ENCODE data around the gene SNHG17.
A peak's percentile ranks its signal among the peaks of the same experiment; 100 is the strongest.
"Not testable (repeated sequence)": the region's sequence is repeated elsewhere in the genome, so short reads cannot be mapped to it uniquely, and the experiment has no call there.

The SNHG17 gene

DNA sequence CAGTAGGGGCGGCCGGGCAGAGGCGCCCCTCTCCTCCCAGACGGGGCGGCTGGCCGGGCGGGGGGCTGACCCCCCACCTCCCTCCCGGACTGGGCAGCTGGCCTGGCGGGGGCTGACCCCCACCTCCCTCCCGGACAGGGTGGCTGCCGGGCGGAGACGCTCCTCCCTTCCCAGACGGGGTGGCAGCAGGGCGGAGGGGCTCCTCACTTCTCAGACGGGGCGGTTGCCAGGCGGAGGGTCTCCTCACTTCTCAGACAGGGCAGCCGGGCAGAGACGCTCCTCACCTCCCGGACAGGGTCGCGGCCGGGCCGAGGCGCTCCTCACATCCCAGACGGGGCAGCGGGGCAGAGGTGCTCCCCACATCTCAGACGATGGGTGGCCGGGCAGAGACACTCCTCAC, 26.4 kb upstream of the SNHG17 start:
- H3K4me1 ChIP-seq (ENCODE audit: control insufficient read depth in 5 of 5, insufficient read depth in 5 of 5, low read length in 5 of 5); H3K9me3 ChIP-seq (ENCODE audit: control insufficient read depth in 5 of 5, low read length in 5 of 5); H3K27me3 ChIP-seq (ENCODE audit: control insufficient read depth in 5 of 5, insufficient read depth in 4 of 5, low read length in 5 of 5); H3K36me3 ChIP-seq (ENCODE audit: control insufficient read depth in 5 of 5, insufficient read depth in 5 of 5, low read length in 5 of 5); H3K9ac ChIP-seq (ENCODE audit: low read length in 5 of 5); H3K27ac ChIP-seq (ENCODE audit: low read depth, low read length); H3K4me3 ChIP-seq (ENCODE audit: low read depth in 1 of 5, low read length in 5 of 5): not testable (repeated sequence)

DNA sequence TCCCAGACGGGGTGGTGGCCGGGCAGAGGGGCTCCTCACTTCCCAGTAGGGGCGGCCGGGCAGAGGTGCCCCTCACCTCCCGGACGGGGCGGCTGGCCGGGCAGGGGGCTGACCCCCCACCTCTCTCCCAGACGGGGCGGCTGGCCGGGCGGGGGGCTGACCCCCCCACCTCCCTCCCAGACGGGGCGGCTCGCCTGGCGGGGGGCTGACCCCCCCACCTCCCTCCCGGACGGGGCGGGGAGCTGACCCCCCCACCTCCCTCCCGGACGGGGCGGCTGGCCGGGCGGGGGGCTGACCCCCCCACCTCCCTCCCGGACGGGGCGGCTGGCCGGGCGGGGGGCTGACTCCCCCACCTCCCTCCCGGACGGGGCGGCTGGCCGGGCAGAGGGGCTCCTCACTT, 26.0 kb upstream of the SNHG17 start:
- not testable (repeated sequence) for H3K27ac ChIP-seq (ENCODE audit: low read depth, low read length); H3K36me3 ChIP-seq (ENCODE audit: control insufficient read depth in 5 of 5, insufficient read depth in 5 of 5, low read length in 5 of 5)

DNA sequence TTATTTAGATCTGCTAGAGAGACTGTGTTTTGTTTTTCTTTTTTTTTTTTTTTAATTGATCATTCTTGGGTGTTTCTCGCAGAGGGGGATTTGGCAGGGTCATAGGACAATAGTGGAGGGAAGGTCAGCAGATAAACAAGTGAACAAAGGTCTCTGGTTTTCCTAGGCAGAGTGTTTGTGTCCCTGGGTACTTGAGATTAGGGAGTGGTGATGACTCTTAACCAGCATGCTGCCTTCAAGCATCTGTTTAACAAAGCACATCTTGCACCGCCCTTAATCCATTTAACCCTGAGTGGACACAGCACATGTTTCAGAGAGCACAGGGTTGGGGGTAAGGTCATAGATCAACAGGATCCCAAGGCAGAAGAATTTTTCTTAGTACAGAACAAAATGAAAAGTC, 25.5 kb upstream of the SNHG17 start:
- H3K36me3 ChIP-seq (ENCODE audit: control insufficient read depth in 5 of 5, insufficient read depth in 5 of 5, low read length in 5 of 5); H3K9ac ChIP-seq (ENCODE audit: low read length in 5 of 5); H3K4me3 ChIP-seq (ENCODE audit: low read depth in 1 of 5, low read length in 5 of 5); H3K4me1 ChIP-seq (ENCODE audit: control insufficient read depth in 5 of 5, insufficient read depth in 5 of 5, low read length in 5 of 5); H3K27ac ChIP-seq (ENCODE audit: low read depth, low read length); H3K9me3 ChIP-seq (ENCODE audit: control insufficient read depth in 5 of 5, low read length in 5 of 5); H3K27me3 ChIP-seq (ENCODE audit: control insufficient read depth in 5 of 5, insufficient read depth in 4 of 5, low read length in 5 of 5): not testable (repeated sequence)

More for the DNA sequence above, 26.0 kb upstream of the SNHG17 start:
- not testable (repeated sequence) for H3K4me3 ChIP-seq (ENCODE audit: low read depth in 1 of 5, low read length in 5 of 5); H3K4me1 ChIP-seq (ENCODE audit: control insufficient read depth in 5 of 5, insufficient read depth in 5 of 5, low read length in 5 of 5); H3K9ac ChIP-seq (ENCODE audit: low read length in 5 of 5); H3K9me3 ChIP-seq (ENCODE audit: control insufficient read depth in 5 of 5, low read length in 5 of 5); H3K27me3 ChIP-seq (ENCODE audit: control insufficient read depth in 5 of 5, insufficient read depth in 4 of 5, low read length in 5 of 5)

DNA sequence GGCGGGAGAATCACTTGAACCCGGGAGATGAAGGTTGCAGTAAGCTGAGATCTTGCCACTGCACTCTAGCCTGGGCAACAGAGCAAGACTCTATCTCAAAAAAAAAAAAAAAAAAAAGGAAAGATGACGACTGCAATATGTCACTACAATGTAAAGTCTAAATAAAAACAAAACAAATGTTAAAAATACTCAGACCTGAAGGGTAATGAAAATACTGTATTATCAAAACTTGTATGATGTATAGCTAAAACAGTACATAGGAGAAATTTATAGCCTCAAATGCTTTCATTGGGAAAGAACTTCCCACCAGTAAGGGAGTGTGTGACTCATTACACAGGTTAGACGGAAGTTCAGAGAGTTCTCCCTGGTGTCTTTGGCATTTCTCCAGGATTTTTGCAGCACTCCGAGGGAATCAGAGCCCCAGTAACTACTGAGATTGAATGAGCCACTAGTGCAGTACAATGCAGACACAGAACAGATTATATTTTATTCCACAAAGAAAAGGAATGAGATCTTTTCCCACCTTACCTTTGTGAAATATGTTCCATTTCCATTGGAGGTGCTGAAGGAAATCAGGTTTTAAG, 25.0 kb upstream of the SNHG17 start:
- H3K4me3 ChIP-seq (ENCODE audit: low read depth in 1 of 5, low read length in 5 of 5): no peak overlapping the region
- H3K27ac ChIP-seq (ENCODE audit: low read depth, low read length): no peak overlapping the region
- H3K4me1 ChIP-seq (ENCODE audit: control insufficient read depth in 5 of 5, insufficient read depth in 5 of 5, low read length in 5 of 5): no peaks in the 10 kb centered on the region
- H3K27me3 ChIP-seq (ENCODE audit: control insufficient read depth in 5 of 5, insufficient read depth in 4 of 5, low read length in 5 of 5): no peaks in the 10 kb centered on the region
- H3K9ac ChIP-seq (ENCODE audit: low read length in 5 of 5): no peak overlapping the region
- H3K36me3 ChIP-seq (ENCODE audit: control insufficient read depth in 5 of 5, insufficient read depth in 5 of 5, low read length in 5 of 5): no peaks in the 10 kb centered on the region
- H3K9me3 ChIP-seq (ENCODE audit: control insufficient read depth in 5 of 5, low read length in 5 of 5): no peaks in the 10 kb centered on the region

DNA sequence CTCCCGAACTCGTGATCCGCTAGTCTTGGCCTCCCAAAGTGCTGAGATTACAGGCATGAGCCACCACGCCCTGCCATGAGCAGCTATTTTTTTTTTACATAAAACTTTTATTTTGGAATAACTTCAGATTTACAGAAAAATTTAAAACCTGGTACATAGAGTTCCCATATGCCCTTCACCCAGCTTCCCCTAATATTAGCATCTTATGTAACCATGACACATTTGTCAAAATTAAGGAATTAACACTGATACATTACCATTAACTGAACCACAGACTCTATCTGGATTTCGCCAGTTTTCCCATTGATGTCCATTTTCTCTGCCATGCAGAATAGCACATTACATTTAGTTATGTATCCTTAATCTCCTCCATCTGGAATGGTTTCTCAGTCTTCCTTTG, 23.2 kb upstream of the SNHG17 start:
- Histone ChIP-seq H3K27me3 (ENCODE audit: control insufficient read depth in 5 of 5, insufficient read depth in 4 of 5, low read length in 5 of 5) (no peaks in the 10 kb centered on the region), H3K27ac (ENCODE audit: low read depth, low read length) (no peak overlapping the region), H3K36me3 (ENCODE audit: control insufficient read depth in 5 of 5, insufficient read depth in 5 of 5, low read length in 5 of 5) (no peaks in the 10 kb centered on the region), H3K4me3 (ENCODE audit: low read depth in 1 of 5, low read length in 5 of 5) (no peak overlapping the region), H3K9ac (ENCODE audit: low read length in 5 of 5) (no peak overlapping the region), H3K4me1 (ENCODE audit: control insufficient read depth in 5 of 5, insufficient read depth in 5 of 5, low read length in 5 of 5) (peaks cover 0 to under 1% (median 0%) of the 10 kb centered on the region in 5 donors), H3K9me3 (ENCODE audit: control insufficient read depth in 5 of 5, low read length in 5 of 5) (no peaks in the 10 kb centered on the region)

DNA sequence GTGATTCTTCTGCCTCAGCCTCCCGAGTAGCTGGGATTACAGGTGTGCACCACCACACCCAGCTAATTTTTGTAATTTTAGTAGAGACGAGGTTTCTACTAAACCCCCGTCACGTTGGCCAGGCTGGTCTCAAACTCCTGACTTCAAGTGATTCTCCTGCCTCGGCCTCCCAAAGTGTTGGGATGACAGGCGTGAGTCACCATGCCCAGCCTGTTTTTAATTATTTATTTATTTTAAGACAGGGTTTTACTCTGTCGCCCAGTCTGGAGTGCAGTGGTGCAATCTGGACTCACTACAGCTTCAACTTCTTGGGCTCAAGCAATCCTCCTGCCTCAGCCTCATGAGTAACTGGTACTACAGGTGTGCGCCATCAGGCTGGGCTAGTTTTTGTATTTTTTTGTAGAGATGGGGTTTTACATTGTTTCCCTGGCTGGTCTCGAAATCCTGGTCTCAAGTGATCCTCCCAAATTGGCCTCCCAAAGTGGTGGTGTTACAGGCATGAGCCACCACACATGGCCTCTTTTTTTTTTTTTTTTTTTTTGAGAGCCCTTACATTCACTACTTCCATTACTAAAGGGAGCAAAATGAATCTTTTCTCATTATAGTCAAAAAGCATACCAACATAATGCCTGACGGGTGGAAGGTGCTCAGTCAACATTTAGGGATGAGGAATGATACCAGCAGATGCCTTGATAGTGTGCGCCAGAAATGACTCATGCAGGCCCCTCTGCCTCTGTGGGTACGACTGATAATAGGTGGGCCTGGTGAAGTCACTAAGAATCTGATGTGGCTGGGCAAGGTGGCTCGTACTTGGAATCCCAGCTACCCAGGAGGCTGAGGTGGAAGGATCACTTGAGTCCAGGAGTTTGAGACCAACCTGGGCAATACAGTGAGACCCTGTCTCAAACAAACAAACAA, 19.7 kb upstream of the SNHG17 start:
- Histone ChIP-seq H3K9me3 (ENCODE audit: control insufficient read depth in 5 of 5, low read length in 5 of 5) (no peaks in the 10 kb centered on the region), H3K27ac (ENCODE audit: low read depth, low read length) (no peak overlapping the region), H3K4me1 (ENCODE audit: control insufficient read depth in 5 of 5, insufficient read depth in 5 of 5, low read length in 5 of 5) (peaks cover 0 to 9% (median 2%) of the 10 kb centered on the region in 5 donors), H3K27me3 (ENCODE audit: control insufficient read depth in 5 of 5, insufficient read depth in 4 of 5, low read length in 5 of 5) (no peaks in the 10 kb centered on the region), H3K4me3 (ENCODE audit: low read depth in 1 of 5, low read length in 5 of 5) (no peak overlapping the region), H3K9ac (ENCODE audit: low read length in 5 of 5) (no peak overlapping the region), H3K36me3 (ENCODE audit: control insufficient read depth in 5 of 5, insufficient read depth in 5 of 5, low read length in 5 of 5) (peaks cover 2 to 16% (median 14%) of the 10 kb centered on the region in 5 donors)

DNA sequence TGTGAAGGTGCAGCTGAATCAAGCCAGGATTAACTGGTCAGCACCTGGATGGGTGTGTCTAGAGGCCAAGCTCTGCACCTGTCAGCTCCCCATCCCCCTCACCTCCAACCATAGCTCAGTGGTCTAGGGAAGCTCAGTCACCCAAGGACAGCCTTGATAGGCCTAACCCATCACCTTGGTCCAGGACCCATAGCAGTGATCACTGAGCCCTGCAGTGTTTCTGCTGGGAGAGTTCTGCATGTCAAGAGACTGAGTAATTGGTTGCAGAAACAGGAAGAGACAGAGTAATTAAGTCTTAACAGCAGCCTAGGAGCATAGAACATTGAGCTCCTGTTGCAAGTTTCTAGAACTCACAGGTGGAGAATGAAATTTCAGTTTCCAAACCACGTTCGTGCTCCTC, 18.8 kb upstream of the SNHG17 start:
- Histone ChIP-seq H3K36me3 (ENCODE audit: control insufficient read depth in 5 of 5, insufficient read depth in 5 of 5, low read length in 5 of 5) (peaks cover 2 to 25% (median 23%) of the 10 kb centered on the region in 5 donors), H3K9me3 (ENCODE audit: control insufficient read depth in 5 of 5, low read length in 5 of 5) (no peaks in the 10 kb centered on the region), H3K4me1 (ENCODE audit: control insufficient read depth in 5 of 5, insufficient read depth in 5 of 5, low read length in 5 of 5) (peaks cover 0 to 9% (median 2%) of the 10 kb centered on the region in 5 donors), H3K27ac (ENCODE audit: low read depth, low read length) (no peak overlapping the region), H3K9ac (ENCODE audit: low read length in 5 of 5) (no peak overlapping the region), H3K27me3 (ENCODE audit: control insufficient read depth in 5 of 5, insufficient read depth in 4 of 5, low read length in 5 of 5) (no peaks in the 10 kb centered on the region), H3K4me3 (ENCODE audit: low read depth in 1 of 5, low read length in 5 of 5) (no peak overlapping the region)

DNA sequence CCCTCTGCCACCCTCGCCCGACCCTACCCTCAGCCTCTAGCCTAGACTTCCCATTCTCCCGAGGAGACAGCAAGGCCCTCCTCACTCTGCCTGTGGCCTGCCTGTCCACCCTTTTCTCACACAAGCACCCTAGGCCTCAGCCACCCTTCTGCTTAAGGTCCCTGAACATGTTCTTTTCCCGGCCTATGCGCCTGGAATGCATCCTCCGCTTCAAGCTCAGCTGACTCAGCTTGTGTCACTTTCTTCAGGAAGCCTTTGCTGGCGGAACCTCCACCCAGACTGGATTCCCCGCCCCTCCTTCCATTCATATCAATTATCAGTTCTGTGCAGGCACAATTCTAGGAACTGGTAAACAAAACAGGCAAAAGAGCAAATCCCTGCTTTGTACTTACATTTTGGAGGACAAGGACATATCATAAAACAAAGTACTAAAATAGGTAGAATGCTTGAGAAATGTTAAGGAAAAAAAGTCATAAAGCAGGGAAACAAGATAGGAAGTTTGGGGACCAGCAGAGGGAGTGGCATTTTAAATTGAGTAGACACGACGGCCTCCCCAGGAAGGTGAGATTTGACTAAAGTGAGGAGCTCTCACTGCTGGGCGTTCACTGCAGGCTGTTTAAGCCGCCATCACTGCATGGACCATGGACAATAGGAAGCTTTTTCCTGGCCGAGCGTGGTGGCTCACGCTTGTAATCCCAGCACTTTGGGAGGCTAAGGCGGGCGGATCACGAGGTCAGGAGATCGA, 17.9 kb upstream of the SNHG17 start:
- Histone ChIP-seq H3K9me3 (ENCODE audit: control insufficient read depth in 5 of 5, low read length in 5 of 5) (no peaks in the 10 kb centered on the region), H3K27me3 (ENCODE audit: control insufficient read depth in 5 of 5, insufficient read depth in 4 of 5, low read length in 5 of 5) (no peaks in the 10 kb centered on the region), H3K4me3 (ENCODE audit: low read depth in 1 of 5, low read length in 5 of 5) (no peak overlapping the region), H3K27ac (ENCODE audit: low read depth, low read length) (peak overlapping the region; percentile 1), H3K9ac (ENCODE audit: low read length in 5 of 5) (no peak overlapping the region), H3K4me1 (ENCODE audit: control insufficient read depth in 5 of 5, insufficient read depth in 5 of 5, low read length in 5 of 5) (peaks cover 2 to 11% (median 5%) of the 10 kb centered on the region in 5 donors), H3K36me3 (ENCODE audit: control insufficient read depth in 5 of 5, insufficient read depth in 5 of 5, low read length in 5 of 5) (peaks cover 2 to 34% (median 30%) of the 10 kb centered on the region in 5 donors)

DNA sequence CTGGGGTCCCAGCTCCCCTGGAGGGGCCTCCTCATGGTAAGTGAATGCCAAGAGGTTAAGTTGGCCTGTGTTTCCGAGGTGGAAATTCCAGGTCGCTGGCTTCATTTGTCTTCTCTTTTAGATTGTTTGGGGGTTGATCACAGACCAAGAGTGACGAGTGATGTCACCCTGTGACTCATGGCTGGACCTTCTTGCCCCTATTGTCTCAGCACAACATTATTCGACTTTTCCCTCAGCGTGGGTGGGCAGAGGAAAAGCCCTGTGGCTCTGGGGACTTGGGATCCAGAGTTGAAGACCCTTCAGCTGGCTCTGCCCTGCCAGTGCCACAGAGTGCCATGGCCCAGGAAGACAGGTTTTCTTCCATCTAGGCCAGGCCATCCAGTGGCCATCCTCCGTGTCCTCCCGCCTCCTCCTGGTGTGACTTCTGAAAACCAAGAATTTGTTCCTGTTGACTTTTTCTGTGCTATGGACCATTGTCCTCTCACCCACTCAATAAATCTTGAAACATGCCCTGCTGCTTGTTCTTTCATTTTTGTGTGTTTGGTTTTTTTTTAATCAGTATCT, 15.4 kb upstream of the SNHG17 start:
- Histone ChIP-seq H3K4me1 (ENCODE audit: control insufficient read depth in 5 of 5, insufficient read depth in 5 of 5, low read length in 5 of 5) (peaks cover 2 to 29% (median 19%) of the 10 kb centered on the region in 5 donors), H3K9me3 (ENCODE audit: control insufficient read depth in 5 of 5, low read length in 5 of 5) (no peaks in the 10 kb centered on the region), H3K4me3 (ENCODE audit: low read depth in 1 of 5, low read length in 5 of 5) (no peak overlapping the region), H3K27me3 (ENCODE audit: control insufficient read depth in 5 of 5, insufficient read depth in 4 of 5, low read length in 5 of 5) (no peaks in the 10 kb centered on the region), H3K27ac (ENCODE audit: low read depth, low read length) (no peak overlapping the region), H3K9ac (ENCODE audit: low read length in 5 of 5) (no peak overlapping the region), H3K36me3 (ENCODE audit: control insufficient read depth in 5 of 5, insufficient read depth in 5 of 5, low read length in 5 of 5) (peaks cover 2 to 34% (median 30%) of the 10 kb centered on the region in 5 donors)

Data from subcutaneous abdominal adipose tissue (tissue), 5 donors.